Neutrophil (primary cell): ENCODE measurements around the gene CAPNS2.

Experiments used
- H3K27ac ChIP-seq: fragments of 200-600 bp; sonication (generic); 2 replicates; pipeline ENCODE4 v1.5.1; 2016; ENCODE audit warnings: mild to moderate bottlenecking, moderate library complexity
- H3K27me3 ChIP-seq: fragments of 200-600 bp; sonication (generic); 2 replicates; pipeline ENCODE4 v1.6.0; 2016; ENCODE audit warnings: mild to moderate bottlenecking
- H3K36me3 ChIP-seq: fragments of 200-600 bp; sonication (generic); 2 replicates; pipeline ENCODE4 v1.5.1; 2017
- H3K4me1 ChIP-seq, 2 experiments: fragments of 200-600 bp in 1 of 2; sonication (generic) in 1 of 2; 1 replicate in 1 of 2; 2 replicates in 1 of 2; pipeline versions ENCODE4 v1.5.1 to v1.6.1; 2013 to 2016; ENCODE audit warnings: low read depth in 1 of 2, low read length in 1 of 2, mild to moderate bottlenecking in 1 of 2, moderate library complexity in 1 of 2; ENCODE audit not compliant: control insufficient read depth in 1 of 2, insufficient read depth in 1 of 2
- H3K4me3 ChIP-seq, 2 experiments: fragments of 200-600 bp in 1 of 2; sonication (generic) in 1 of 2; 1 replicate in 1 of 2; 2 replicates in 1 of 2; pipeline ENCODE4 v1.5.1; 2013 to 2016; ENCODE audit warnings: low read depth in 1 of 2, low read length in 1 of 2, mild to moderate bottlenecking in 1 of 2, moderate library complexity in 1 of 2
- H3K9me3 ChIP-seq: fragments of 200-600 bp; sonication (generic); 2 replicates; pipeline ENCODE4 v1.5.1; 2016
- TF ChIP-seq, protein P1 (sequence below): fragments of 200-600 bp; sonication (generic); IDR thresholded peaks from 2 replicates; pipeline ENCODE4 v1.5.1; 2016; ENCODE audit warnings: antibody characterized with exemption

The CAPNS2 gene

DNA sequence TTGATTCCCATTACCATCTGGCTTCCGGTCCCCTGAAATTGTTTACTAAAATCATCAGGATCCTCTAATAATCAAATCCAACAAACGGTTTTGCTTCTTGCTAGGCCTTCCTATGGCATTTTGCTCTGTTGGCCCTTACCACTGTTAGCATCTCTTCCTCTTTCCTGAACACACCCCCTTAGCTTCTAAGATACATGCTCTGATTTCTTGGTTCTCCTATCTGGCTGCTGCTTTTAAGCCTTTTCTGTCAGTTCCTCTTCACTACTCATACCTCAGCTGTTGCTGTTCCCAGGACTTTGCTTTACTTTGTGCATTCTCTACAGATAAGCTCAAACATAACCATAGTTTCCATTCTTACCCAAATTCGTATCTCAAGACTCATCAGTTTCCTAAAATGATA, 11.4 kb downstream of the CAPNS2 start:
- H3K4me3 ChIP-seq = no peak overlapping the region
- peaks cover 21 to 29% of the 10 kb centered on the region in 2 experiments for H3K4me1 ChIP-seq
- peak overlapping the region; percentile 29 for H3K27ac ChIP-seq
- H3K9me3 ChIP-seq = no peaks in the 10 kb centered on the region
- no peaks in the 10 kb centered on the region for H3K27me3 ChIP-seq
- H3K36me3 ChIP-seq = peaks cover 61% of the 10 kb centered on the region
- TF ChIP-seq, protein P1, sequence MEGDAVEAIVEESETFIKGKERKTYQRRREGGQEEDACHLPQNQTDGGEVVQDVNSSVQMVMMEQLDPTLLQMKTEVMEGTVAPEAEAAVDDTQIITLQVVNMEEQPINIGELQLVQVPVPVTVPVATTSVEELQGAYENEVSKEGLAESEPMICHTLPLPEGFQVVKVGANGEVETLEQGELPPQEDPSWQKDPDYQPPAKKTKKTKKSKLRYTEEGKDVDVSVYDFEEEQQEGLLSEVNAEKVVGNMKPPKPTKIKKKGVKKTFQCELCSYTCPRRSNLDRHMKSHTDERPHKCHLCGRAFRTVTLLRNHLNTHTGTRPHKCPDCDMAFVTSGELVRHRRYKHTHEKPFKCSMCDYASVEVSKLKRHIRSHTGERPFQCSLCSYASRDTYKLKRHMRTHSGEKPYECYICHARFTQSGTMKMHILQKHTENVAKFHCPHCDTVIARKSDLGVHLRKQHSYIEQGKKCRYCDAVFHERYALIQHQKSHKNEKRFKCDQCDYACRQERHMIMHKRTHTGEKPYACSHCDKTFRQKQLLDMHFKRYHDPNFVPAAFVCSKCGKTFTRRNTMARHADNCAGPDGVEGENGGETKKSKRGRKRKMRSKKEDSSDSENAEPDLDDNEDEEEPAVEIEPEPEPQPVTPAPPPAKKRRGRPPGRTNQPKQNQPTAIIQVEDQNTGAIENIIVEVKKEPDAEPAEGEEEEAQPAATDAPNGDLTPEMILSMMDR = no peak

GRCh38 chr16:55585631-55586030, 19.1 kb downstream of the CAPNS2 start:
- H3K27ac ChIP-seq = peak overlapping the region; percentile 34
- H3K27me3 ChIP-seq = no peaks in the 10 kb centered on the region
- no peak overlapping the region for H3K4me3 ChIP-seq
- TF ChIP-seq, protein P1 = no peak
- H3K9me3 ChIP-seq = no peaks in the 10 kb centered on the region
- no peaks in the 10 kb centered on the region for H3K4me1 ChIP-seq
- peaks cover 54% of the 10 kb centered on the region for H3K36me3 ChIP-seq

DNA sequence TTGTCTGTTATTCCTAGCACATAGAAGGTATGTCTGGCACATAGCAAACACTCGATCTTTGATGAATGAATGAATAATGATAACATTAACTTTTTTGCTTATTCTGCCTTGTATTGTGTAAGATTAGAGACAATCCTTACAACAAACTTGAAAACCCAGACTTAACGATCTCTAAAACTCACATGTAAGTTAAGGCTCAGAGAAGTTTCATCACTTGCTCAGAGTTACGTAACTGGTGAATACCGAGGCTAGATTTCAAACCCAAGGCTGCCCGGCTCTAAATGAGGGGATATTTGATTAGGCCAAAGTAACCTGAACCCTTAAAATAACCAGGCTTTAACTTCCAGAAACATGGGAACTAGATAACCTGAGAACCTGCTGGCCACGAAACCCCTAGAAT, 22.3 kb downstream of the CAPNS2 start:
- no peaks in the 10 kb centered on the region for H3K9me3 ChIP-seq
- peaks cover 22% of the 10 kb centered on the region for H3K36me3 ChIP-seq
- no peak overlapping the region for H3K27ac ChIP-seq
- no peaks in the 10 kb centered on the region for H3K27me3 ChIP-seq
- H3K4me3 ChIP-seq = no peak overlapping the region
- TF ChIP-seq, protein P1 = no peak
- H3K4me1 ChIP-seq = no peaks in the 10 kb centered on the region

DNA sequence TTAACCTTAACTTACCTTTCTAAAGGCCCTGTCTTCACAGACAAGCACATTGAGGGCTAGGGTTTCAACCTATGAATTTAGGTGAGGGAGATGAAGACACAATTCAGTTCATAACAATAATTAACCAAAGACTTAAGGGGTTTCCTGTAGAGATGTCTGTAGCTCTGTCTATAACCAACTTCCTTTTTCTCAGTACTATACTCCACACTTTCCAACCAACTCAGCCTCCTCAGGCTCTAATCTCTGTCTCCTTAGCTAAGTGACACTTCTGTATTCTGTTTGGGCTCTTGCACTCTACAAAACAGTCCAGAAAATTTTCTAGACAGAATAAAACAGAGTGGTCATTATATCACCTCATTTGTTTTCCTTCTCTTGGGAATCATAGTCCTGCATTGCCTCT, 25.8 kb downstream of the CAPNS2 start:
- TF ChIP-seq, protein P1 = no peak
- H3K9me3 ChIP-seq = no peaks in the 10 kb centered on the region
- no peaks in the 10 kb centered on the region for H3K36me3 ChIP-seq
- H3K4me3 ChIP-seq = no peak overlapping the region
- no peak overlapping the region for H3K27ac ChIP-seq
- H3K4me1 ChIP-seq = no peaks in the 10 kb centered on the region
- no peaks in the 10 kb centered on the region for H3K27me3 ChIP-seq

GRCh38 chr16:55597928-55598327, 31.4 kb downstream of the CAPNS2 start:
- Histone ChIP-seq H3K4me3 (no peak overlapping the region), H3K27ac (no peak overlapping the region), H3K36me3 (no peaks in the 10 kb centered on the region), H3K4me1 (no peaks in the 10 kb centered on the region), H3K27me3 (no peaks in the 10 kb centered on the region), H3K9me3 (no peaks in the 10 kb centered on the region)
- TF ChIP-seq, protein P1 = no peak

- Histone ChIP-seq H3K27ac (no peak overlapping the region), H3K27me3 (no peaks in the 10 kb centered on the region), H3K4me1 (no peaks in the 10 kb centered on the region), H3K9me3 (no peaks in the 10 kb centered on the region), H3K4me3 (no peak overlapping the region), H3K36me3 (no peaks in the 10 kb centered on the region)
- TF ChIP-seq, protein P1 = no peak
These were observed 39.4 kb downstream of the CAPNS2 start for GRCh38 chr16:55605754-55606336.
